HCT116 (cell line): ENCODE results near the gene TNS3. TPM values are rescaled to one million over a fixed set of nuclear protein-coding genes. Genes with fewer than 3 reads are reported as not detected.

Experiments
- ATAC-seq: fragments of 200-7000 bp; cut with Tn5 transposase; 2 replicates; pipeline ENCODE4 v1.9.1; 2020; ENCODE audit warnings: mild to moderate bottlenecking, moderate library complexity
- BruUV-seq: library from RNA; stranded (reverse); fragments of 400-500 nt; replicated peaks from 2 replicates; lab custom pipeline; 2021; lab: Mats Ljungman, UMichigan
- CTCF ChIA-PET: fragments of 300-600 bp; sonication (Branson Sonifier 250); formaldehyde crosslinking; loops from one replicate; lab custom pipeline; 2021; ENCODE audit warnings: antibody characterized with exemption; lab: Charles Lee
- POLR2A ChIA-PET: fragments of 300-600, 350-600 bp; sonication (Branson Sonifier 250); formaldehyde crosslinking; loops from one replicate; lab custom pipeline; 2021; ENCODE audit warnings: antibody characterized with exemption; lab: Charles Lee
- RAD21 ChIA-PET, 2 experiments: fragments of 300-600 bp; sonication (Branson Sonifier 250); formaldehyde crosslinking; loops; one replicate each; lab custom pipeline; 2023; ENCODE audit warnings: low total read pairs in 2 of 2; ENCODE audit not compliant: uncharacterized antibody in 2 of 2, unreplicated experiment in 2 of 2, low non-redundant PET in 1 of 2; lab: Charles Lee
- DNase-seq: peaks from one replicate; pipeline ENCODE4 v3.0.0-alpha.2; 2010; ENCODE audit warnings: low read depth, low spot score
- H2AFZ ChIP-seq: fragments of 200-600 bp; shearing (Covaris generic), sonication (generic); 2 replicates; pipeline ENCODE4 v1.6.1; 2017; ENCODE audit warnings: low read depth, mixed run types, mixed read lengths, antibody characterized with exemption, low read length; ENCODE audit not compliant: poor library complexity, severe bottlenecking
- H3K27ac ChIP-seq: 2 replicates; pipeline ENCODE4 v1.5.1; 2012; ENCODE audit warnings: low read depth, low read length
- H3K27me3 ChIP-seq: fragments of 200-600 bp; sonication (generic); 2 replicates; pipeline ENCODE4 v1.6.1; 2016; ENCODE audit warnings: mixed run types, low read length, mixed read lengths; ENCODE audit not compliant: insufficient read depth
- H3K36me3 ChIP-seq, 2 experiments: fragments of 200-500 bp in 1 of 2; fragments of 200-600 bp in 1 of 2; sonication (Bioruptor generic) in 1 of 2; sonication (generic) in 1 of 2; 2 replicates each; pipeline versions ENCODE4 v1.5.1 to v1.6.1; 2014 to 2016; ENCODE audit warnings: low read length in 2 of 2, inconsistent platforms in 1 of 2, mixed read lengths in 1 of 2, mixed run types in 1 of 2; ENCODE audit not compliant: insufficient read depth in 2 of 2, control insufficient read depth in 1 of 2
- H3K4me1 ChIP-seq, 2 experiments: fragments of 200-600 bp in 1 of 2; sonication (generic) in 1 of 2; 2 replicates each; pipeline versions ENCODE4 v1.5.1 to v1.6.1; 2012 to 2017; ENCODE audit warnings: low read length in 2 of 2, inconsistent platforms in 1 of 2, mild to moderate bottlenecking in 1 of 2, mixed read lengths in 1 of 2, mixed run types in 1 of 2, moderate library complexity in 1 of 2; ENCODE audit not compliant: insufficient read depth in 2 of 2, control insufficient read depth in 1 of 2
- H3K4me2 ChIP-seq: fragments of 200-600 bp; sonication (generic); 2 replicates; pipeline ENCODE4 v1.6.1; 2017; ENCODE audit warnings: mixed run types, low read length, mixed read lengths
- H3K4me3 ChIP-seq, 2 experiments: fragments of 200-600 bp in 1 of 2; sonication (generic) in 1 of 2; replicated peaks in 1 of 2; 2 replicates each; pipeline ENCODE4 v1.5.1; 2011 to 2016; ENCODE audit warnings: low read length in 2 of 2, control low read depth in 1 of 2, low read depth in 1 of 2, mild to moderate bottlenecking in 1 of 2, mixed read lengths in 1 of 2, mixed run types in 1 of 2
- H3K79me2 ChIP-seq: fragments of 200-600 bp; sonication (generic); 2 replicates; pipeline ENCODE4 v1.6.1; 2017; ENCODE audit warnings: mild to moderate bottlenecking, mixed run types, low read length, moderate library complexity, mixed read lengths; ENCODE audit not compliant: insufficient read depth
- H3K9ac ChIP-seq: fragments of 200-600 bp; sonication (generic); 2 replicates; pipeline ENCODE4 v1.6.1; 2016; ENCODE audit warnings: low read length, mixed read lengths
- H3K9me2 ChIP-seq: fragments of 200-600 bp; sonication (generic), shearing (Covaris generic); 2 replicates; pipeline ENCODE4 v1.6.1; 2017; ENCODE audit warnings: mixed run types, mild to moderate bottlenecking, moderate library complexity; ENCODE audit not compliant: insufficient read depth
- H3K9me3 ChIP-seq, 2 experiments: fragments of 200-500 bp in 1 of 2; fragments of 200-600 bp in 1 of 2; sonication (Bioruptor generic) in 1 of 2; sonication (generic) in 1 of 2; 2 replicates each; pipeline ENCODE4 v1.6.1; 2014 to 2017; ENCODE audit warnings: low read length in 2 of 2, mixed read lengths in 2 of 2, inconsistent platforms in 1 of 2, low read depth in 1 of 2, mild to moderate bottlenecking in 1 of 2, mixed run types in 1 of 2, moderate library complexity in 1 of 2; ENCODE audit not compliant: control insufficient read depth in 1 of 2, insufficient read depth in 1 of 2
- H4K20me1 ChIP-seq: fragments of 200-600 bp; sonication (generic), shearing (Covaris generic); 2 replicates; pipeline ENCODE4 v1.6.1; 2017; ENCODE audit warnings: mixed run types, mild to moderate bottlenecking, moderate library complexity; ENCODE audit not compliant: insufficient read depth
- CBX3 ChIP-seq: IDR thresholded peaks from 2 replicates; pipeline ENCODE4 v1.6.1; 2012; ENCODE audit warnings: low read depth
- CEBPB ChIP-seq: IDR thresholded peaks from 2 replicates; pipeline ENCODE4 v1.6.1; 2012; ENCODE audit warnings: low read depth
- EGR1 ChIP-seq: IDR thresholded peaks from 2 replicates; pipeline ENCODE4 v1.6.1; 2012; ENCODE audit warnings: low read depth
- EZH2phosphoT487 ChIP-seq: fragments of 200-600 bp; IDR thresholded peaks from 2 replicates; pipeline ENCODE4 v1.6.1; 2018; ENCODE audit warnings: antibody characterized with exemption, borderline replicate concordance
- FOSL1 ChIP-seq: IDR thresholded peaks from 2 replicates; pipeline ENCODE4 v1.6.1; 2012; ENCODE audit warnings: low read depth
- POLR2A ChIP-seq: IDR thresholded peaks from 2 replicates; pipeline ENCODE4 v1.7.0; 2011; ENCODE audit warnings: borderline replicate concordance; ENCODE audit not compliant: insufficient read depth, insufficient read length; ENCODE audit errors: extremely low read depth
- POLR2AphosphoS5 ChIP-seq: IDR thresholded peaks from 2 replicates; pipeline ENCODE4 v1.6.1; 2011; ENCODE audit warnings: mild to moderate bottlenecking, low read depth, low read length, moderate library complexity
- SIN3A ChIP-seq: IDR thresholded peaks from 2 replicates; pipeline ENCODE4 v1.6.1; 2012; ENCODE audit warnings: low read depth
- SP1 ChIP-seq: IDR thresholded peaks from 2 replicates; pipeline ENCODE4 v1.6.1; 2012; ENCODE audit warnings: low read depth
- intact Hi-C: fragments of 100-400 bp; cut with micrococcal nuclease; formaldehyde crosslinking; loops from 2 replicates; pipeline ENCODE4 v1.10.0; 2022
- total RNA-seq: library from RNA; stranded (reverse); gene quantifications from one replicate; pipeline ENCODE4 v1.2.1, GENCODE V29; 2021; ENCODE audit not compliant: unreplicated experiment

The TNS3 gene
- total RNA-seq, 1 experiment from 2014 or later: 9.1 TPM

GRCh38 chr7:47366960-47367359, 215.0 kb downstream of the TNS3 start:
- BruUV-seq: no TSS peak
- Histone ChIP-seq H3K9me3 (no peaks in the 10 kb centered on the region), H3K9ac (no peak overlapping the region), H3K4me1 (peaks cover 8 to 9% of the 10 kb centered on the region in 2 experiments), H3K79me2 (no peaks in the 10 kb centered on the region), H3K4me2 (no peak overlapping the region), H3K27ac (no peak overlapping the region), H2AFZ (no peak overlapping the region), H3K27me3 (no peaks in the 10 kb centered on the region), H3K4me3 (no peak overlapping the region), H3K9me2 (no peaks in the 10 kb centered on the region), H3K36me3 (no peaks in the 10 kb centered on the region), H4K20me1 (no peaks in the 10 kb centered on the region)
- DNase-seq (no peak), ATAC-seq (no peak)
- no peak for TF ChIP-seq EGR1
- no peak for TF ChIP-seq POLR2A
- TF ChIP-seq POLR2AphosphoS5: no peak
- TF ChIP-seq EZH2phosphoT487: no peak
- CTCF ChIA-PET: no interaction called here
- RAD21 ChIA-PET: no interaction called here
- intact Hi-C loops: no loop called here
- POLR2A ChIA-PET: no interaction called here

GRCh38 chr7:47366211-47366610, 215.7 kb downstream of the TNS3 start:
- RAD21 ChIA-PET: no interaction called here
- CTCF ChIA-PET: no interaction called here
- intact Hi-C loops: no loop called here
- H3K36me3 ChIP-seq: no peaks in the 10 kb centered on the region
- H3K4me3 ChIP-seq: no peak overlapping the region
- H3K4me1 ChIP-seq: peaks cover 12 to 13% of the 10 kb centered on the region in 2 experiments
- H2AFZ ChIP-seq: no peak overlapping the region
- no peak for ATAC-seq
- H3K4me2 ChIP-seq: no peak overlapping the region
- no peaks in the 10 kb centered on the region for H4K20me1 ChIP-seq
- no peak overlapping the region for H3K9ac ChIP-seq
- no peaks in the 10 kb centered on the region for H3K27me3 ChIP-seq
- no peak for TF ChIP-seq CEBPB
- TF ChIP-seq SP1: no peak
- no peak for TF ChIP-seq CBX3
- TF ChIP-seq SIN3A: no peak
- no peak for TF ChIP-seq FOSL1
- H3K79me2 ChIP-seq: no peaks in the 10 kb centered on the region
- no peak overlapping the region for H3K27ac ChIP-seq
- H3K9me2 ChIP-seq: no peaks in the 10 kb centered on the region
- no peak for DNase-seq
- POLR2A ChIA-PET: no interaction called here
- no TSS peak for BruUV-seq
- no peaks in the 10 kb centered on the region for H3K9me3 ChIP-seq
